Activated CD4-positive, alpha-beta T cell treated with anti-CD3 and anti-CD28 coated beads for 36 hours (primary cell): ENCODE data around the gene TAF4B. TPM values are rescaled to one million over a fixed set of nuclear protein-coding genes. Genes with fewer than 3 reads are reported as not detected.

Experiments used
- ATAC-seq: fragments of 200-7000 bp; cut with Tn5 transposase; one replicate; pipeline ENCODE4 v1.10.0; 2021; ENCODE audit warnings: mild to moderate bottlenecking, moderate library complexity
- CTCF ChIA-PET: fragments of 350-600 bp; sonication (Branson Sonifier 250); formaldehyde crosslinking; loops from one replicate; lab custom pipeline; 2021; ENCODE audit warnings: antibody characterized with exemption; lab: Charles Lee
- POLR2A ChIA-PET: fragments of 350-600 bp; sonication (Branson Sonifier 250); formaldehyde crosslinking; loops from one replicate; lab custom pipeline; 2021; ENCODE audit warnings: antibody characterized with exemption, inconsistent platforms; lab: Charles Lee
- DNase-seq: peaks from one replicate; pipeline ENCODE4 v3.0.0-alpha.2; 2020
- H3K27ac Mint-ChIP-seq: one replicate; pipeline ENCODE4 v1.8.0; 2021; ENCODE audit warnings: mixed read lengths
- H3K27me3 Mint-ChIP-seq: one replicate; pipeline ENCODE4 v1.8.0; 2021; ENCODE audit warnings: mixed read lengths
- H3K36me3 Mint-ChIP-seq: one replicate; pipeline ENCODE4 v1.8.0; 2021; ENCODE audit warnings: low read depth, mixed read lengths
- H3K4me1 Mint-ChIP-seq: one replicate; pipeline ENCODE4 v1.8.0; 2021; ENCODE audit warnings: mixed read lengths
- H3K4me3 Mint-ChIP-seq: one replicate; pipeline ENCODE4 v1.8.0; 2021; ENCODE audit warnings: mild to moderate bottlenecking, moderate library complexity, mixed read lengths
- H3K9me3 Mint-ChIP-seq: one replicate; pipeline ENCODE4 v1.8.0; 2021; ENCODE audit warnings: low read depth, mixed read lengths
- intact Hi-C, 2 experiments: fragments of 100-400 bp; cut with DNase I in 1 of 2; cut with micrococcal nuclease in 1 of 2; formaldehyde crosslinking; loops; one replicate each; pipeline versions ENCODE4 v1.14.2 to v1.15.1; 2022 to 2024; cut with DNase I, micrococcal nuclease
- total RNA-seq, 2 experiments: library from RNA; stranded (reverse); gene quantifications; one replicate each; pipeline ENCODE4 v1.2.3, GENCODE V29; 2021

Gene TAF4B
- total RNA-seq, 2 experiments from 2014 or later = 18.7 to 24.0 TPM

DNA sequence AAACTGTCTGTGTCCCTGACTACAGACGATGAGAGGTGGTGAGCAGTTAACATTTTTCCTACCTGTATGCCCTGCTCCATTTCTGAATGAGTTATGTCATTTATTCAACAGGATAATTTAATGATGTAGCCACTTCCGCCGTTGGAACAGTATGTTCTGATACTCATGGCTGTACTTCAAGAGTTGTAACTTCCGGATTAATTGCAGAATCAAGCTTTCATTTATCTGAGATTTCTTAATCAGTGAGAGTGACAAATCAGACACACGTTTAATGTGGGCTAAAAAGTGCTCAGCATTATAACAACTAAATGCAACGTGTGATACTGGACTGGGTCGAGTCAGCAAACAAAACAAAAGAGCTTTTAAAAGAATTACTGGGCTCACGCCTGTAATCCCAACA lies 214.4 kb downstream of the TAF4B start:
- intact Hi-C loops = no loop called here
- POLR2A ChIA-PET = interaction anchor here (0.9 kb wide), 1 partner anchor 10 kb away, joined by 6 read pairs; no protein-coding TSS in a partner anchor
- Mint-ChIP-seq H3K9me3 (no peaks in the 10 kb centered on the region), H3K27me3 (peaks cover 10% of the 10 kb centered on the region), H3K36me3 (no peaks in the 10 kb centered on the region), H3K27ac (no peak overlapping the region), H3K4me3 (no peak overlapping the region), H3K4me1 (no peaks in the 10 kb centered on the region)
- no peak for ATAC-seq
- no peak for DNase-seq
- CTCF ChIA-PET = interaction anchor here (1.1 to 1.2 kb wide), 2 partner anchors 30 to 57 kb away, joined by 3 to 4 read pairs; no protein-coding TSS in a partner anchor

Other genes with a start within 250 kb of the TAF4B start
- gene SS18, start 135.8 kb upstream of the TAF4B start, total RNA-seq = 10 to 100 TPM; 57.8 to 69.7 TPM
- 1 to 10 TPM; 1.4 to 2.0 TPM for gene PSMA8, start 92.6 kb upstream of the TAF4B start, total RNA-seq